ENCODE data around the gene SRGAP3.

Gene SRGAP3

DNA sequence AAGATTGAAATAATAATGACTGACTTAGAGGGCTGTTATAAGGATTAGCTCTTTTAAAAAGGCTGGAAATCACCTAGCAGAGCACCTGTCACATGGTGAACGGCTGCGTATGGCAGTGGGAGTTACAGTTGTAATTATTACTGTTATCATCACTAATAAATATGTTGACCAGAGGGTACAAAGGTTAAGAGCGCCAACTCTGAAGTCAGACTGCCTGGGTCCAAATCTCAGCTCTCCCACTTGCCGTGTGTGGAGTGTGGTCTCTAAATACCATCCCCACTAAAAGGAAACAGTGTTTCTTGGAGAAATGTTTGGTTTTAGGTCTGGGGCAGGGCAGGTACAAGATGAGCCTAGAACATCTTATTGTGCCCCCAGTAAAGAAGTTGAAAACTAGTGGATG, 280.2 kb downstream of the SRGAP3 start:
- DNase-seq, result no peak
- no peak overlapping the region for H3K4me3 Mint-ChIP-seq
- H3K4me1 Mint-ChIP-seq, result peaks cover 8% of the 10 kb centered on the region
- H3K27ac Mint-ChIP-seq, result no peak overlapping the region
- H3K27me3 Mint-ChIP-seq, result peaks cover 14% of the 10 kb centered on the region
- ATAC-seq, result no peak
- H3K9me3 Mint-ChIP-seq, result no peaks in the 10 kb centered on the region

DNA sequence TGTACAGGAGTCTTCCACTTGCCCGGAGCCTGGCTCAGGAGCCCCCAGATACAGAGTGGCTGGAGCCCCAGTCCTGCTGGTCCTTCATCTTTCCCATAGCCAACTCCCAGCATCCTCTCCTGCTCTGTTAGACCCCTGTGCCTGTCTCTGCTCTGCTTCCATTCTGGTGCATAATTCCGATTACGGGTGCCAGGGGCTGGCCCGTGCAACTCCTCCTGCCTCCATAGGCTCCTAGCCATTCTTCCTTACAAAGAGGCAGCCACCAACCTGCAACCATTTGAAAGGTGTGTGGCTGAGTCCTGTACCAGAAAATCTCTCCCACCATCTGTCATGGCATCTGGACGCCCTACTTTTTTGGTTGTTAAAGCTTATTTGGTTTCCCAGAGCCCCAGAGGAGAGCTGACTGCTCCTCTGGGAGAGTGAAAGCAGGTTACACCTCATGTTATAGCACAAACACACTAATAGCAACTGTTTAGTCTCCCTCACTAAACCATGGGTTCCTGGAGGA, 281.0 kb downstream of the SRGAP3 start:
- H3K27me3 Mint-ChIP-seq, result peaks cover 14% of the 10 kb centered on the region
- no peak overlapping the region for H3K27ac Mint-ChIP-seq
- ATAC-seq, result no peak
- peaks cover 12% of the 10 kb centered on the region for H3K4me1 Mint-ChIP-seq
- no peak overlapping the region for H3K4me3 Mint-ChIP-seq
- no peaks in the 10 kb centered on the region for H3K9me3 Mint-ChIP-seq
- no peak for DNase-seq

DNA sequence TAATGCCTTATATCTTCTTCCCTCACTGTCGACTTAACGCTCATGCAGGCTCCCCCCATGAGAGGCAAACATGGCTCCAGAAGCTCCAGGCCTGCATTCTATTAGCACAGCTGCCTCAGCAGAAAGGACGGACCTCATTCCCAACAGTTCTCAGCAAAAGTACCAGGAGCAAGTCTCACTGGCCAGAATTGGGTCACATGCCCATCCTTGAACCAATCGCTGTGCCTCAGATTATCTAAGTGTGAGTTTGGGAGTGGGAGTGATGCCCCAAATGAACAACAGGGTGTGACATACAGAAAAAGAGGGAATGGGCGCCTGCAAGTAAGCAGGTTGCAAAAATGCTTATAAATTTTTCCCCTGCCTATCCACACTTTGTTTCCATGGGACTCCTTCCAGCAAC, 281.9 kb downstream of the SRGAP3 start:
- Mint-ChIP-seq H3K27ac (no peak overlapping the region), H3K4me1 (peaks cover 12% of the 10 kb centered on the region)
- ATAC-seq, result no peak

DNA sequence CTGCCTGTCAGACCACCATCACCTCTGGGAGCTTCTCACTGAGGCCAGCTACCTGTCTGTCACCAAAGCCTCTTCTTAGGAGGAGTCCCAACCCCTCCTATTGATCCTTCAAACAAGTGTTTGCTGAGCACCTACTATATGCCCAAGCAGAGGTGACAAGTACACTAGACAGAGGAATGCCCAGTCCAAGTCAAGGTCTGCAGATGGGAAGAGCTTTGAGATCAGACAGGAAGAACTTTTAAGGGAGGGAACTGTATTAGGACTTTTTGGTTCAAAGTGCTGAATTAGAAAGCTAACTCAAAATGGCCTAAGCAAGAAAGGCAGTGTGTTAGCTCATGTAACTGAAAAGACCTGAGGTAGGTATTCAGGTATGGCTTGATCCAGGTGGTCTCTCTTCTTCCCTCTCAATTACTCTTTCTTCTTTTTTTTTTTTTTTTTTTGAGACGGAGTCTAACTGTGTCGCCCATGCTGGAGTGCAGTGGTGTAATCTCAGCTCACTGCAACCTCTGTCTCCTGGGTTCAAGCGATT, 282.6 kb downstream of the SRGAP3 start:
- H3K4me3 Mint-ChIP-seq, result no peak overlapping the region
- peaks cover 18% of the 10 kb centered on the region for H3K4me1 Mint-ChIP-seq
- H3K27ac Mint-ChIP-seq, result no peak overlapping the region
- H3K27me3 Mint-ChIP-seq, result peaks cover 14% of the 10 kb centered on the region
- no peaks in the 10 kb centered on the region for H3K9me3 Mint-ChIP-seq
- no peak for DNase-seq
- ATAC-seq, result no peak

More for the DNA sequence above, 281.9 kb downstream of the SRGAP3 start:
- Mint-ChIP-seq H3K9me3 (no peaks in the 10 kb centered on the region), H3K27me3 (peaks cover 14% of the 10 kb centered on the region), H3K4me3 (no peak overlapping the region)
- no peak for DNase-seq

DNA sequence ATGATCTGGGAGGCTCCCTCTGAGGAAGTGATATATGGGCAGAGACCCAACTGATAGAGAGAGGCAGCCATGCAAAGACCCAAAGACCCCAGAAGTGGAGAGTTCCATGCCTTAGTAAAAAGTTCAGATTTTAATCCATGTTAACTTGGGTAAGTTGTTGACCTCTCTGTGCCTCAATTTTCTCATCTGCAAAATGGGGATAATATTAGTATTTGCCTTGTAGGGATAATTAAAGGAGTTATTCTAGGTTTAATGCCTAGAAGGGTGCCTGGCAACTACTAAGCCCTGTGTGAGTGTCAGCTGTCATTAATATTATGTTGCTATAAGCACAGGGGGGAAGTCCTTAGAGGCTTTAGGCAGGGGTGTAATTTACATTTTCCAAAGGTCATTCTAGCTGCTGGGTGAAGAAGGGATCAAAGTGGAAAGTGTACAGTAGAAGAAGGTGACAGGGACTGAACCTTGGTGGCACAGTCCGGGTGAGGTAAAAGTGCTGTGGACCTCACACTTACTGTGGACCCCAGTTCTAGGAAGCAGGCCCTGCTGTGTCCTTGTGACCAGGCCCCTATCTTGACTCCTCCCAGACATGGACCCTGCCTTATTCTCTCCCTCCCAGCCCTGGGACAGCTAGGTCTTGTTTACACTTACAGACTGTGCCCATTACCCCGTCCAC, 283.2 kb downstream of the SRGAP3 start:
- ATAC-seq (no peak), DNase-seq (no peak)
- Mint-ChIP-seq H3K9me3 (no peaks in the 10 kb centered on the region), H3K4me1 (peaks cover 21% of the 10 kb centered on the region), H3K27ac (no peak overlapping the region), H3K27me3 (peaks cover 14% of the 10 kb centered on the region), H3K4me3 (no peak overlapping the region)

DNA sequence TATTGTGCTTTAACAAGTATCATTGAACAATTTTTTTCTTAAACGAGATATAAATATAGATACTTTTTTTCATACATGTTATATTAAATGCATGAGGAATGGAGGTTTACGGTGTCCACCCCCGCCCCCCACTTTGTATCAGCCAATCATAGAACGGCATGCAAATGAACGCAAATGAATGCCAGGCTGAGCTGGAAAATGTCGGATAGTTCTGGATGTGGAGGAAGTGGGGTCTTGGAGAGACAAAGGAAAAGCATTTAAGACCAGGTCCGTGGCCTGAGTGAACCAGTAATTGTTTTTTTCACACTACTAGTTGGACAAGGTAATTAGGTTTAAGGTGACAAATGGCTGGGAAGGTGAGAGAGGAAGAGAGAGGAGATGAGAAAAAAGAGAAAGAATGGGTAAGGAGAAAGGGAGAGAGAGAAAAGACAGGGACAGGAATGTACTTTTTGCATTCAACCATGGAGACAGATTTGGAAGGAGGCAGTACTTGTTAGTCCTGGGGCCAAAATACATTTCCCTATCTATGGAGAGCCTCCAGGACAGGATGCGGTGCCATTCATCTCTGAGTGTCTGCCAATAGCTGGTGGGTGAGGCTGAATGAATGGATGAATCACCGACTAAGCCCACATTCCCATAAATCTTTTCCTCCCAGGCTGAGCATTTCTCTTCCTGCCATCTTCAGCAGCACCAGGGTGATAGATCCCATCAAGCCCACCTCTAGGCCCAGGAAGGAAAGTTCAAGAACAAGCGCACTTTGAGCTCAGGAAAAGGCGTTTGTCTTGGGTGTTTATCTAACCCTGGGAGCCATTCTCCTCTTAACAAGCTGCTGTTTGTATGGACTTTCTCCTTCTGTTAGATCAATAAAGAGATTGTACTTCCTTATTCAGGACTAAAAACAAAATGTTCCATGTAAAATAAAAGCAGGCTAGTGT, 284.7 kb downstream of the SRGAP3 start:
- Mint-ChIP-seq H3K4me1 (peaks cover 32% of the 10 kb centered on the region), H3K27me3 (peaks cover 14% of the 10 kb centered on the region), H3K9me3 (no peaks in the 10 kb centered on the region), H3K4me3 (peak overlapping the region in 1 of 2 donors; percentile 96), H3K27ac (no peak overlapping the region)
- ATAC-seq, result no peak
- no peak for DNase-seq

DNA sequence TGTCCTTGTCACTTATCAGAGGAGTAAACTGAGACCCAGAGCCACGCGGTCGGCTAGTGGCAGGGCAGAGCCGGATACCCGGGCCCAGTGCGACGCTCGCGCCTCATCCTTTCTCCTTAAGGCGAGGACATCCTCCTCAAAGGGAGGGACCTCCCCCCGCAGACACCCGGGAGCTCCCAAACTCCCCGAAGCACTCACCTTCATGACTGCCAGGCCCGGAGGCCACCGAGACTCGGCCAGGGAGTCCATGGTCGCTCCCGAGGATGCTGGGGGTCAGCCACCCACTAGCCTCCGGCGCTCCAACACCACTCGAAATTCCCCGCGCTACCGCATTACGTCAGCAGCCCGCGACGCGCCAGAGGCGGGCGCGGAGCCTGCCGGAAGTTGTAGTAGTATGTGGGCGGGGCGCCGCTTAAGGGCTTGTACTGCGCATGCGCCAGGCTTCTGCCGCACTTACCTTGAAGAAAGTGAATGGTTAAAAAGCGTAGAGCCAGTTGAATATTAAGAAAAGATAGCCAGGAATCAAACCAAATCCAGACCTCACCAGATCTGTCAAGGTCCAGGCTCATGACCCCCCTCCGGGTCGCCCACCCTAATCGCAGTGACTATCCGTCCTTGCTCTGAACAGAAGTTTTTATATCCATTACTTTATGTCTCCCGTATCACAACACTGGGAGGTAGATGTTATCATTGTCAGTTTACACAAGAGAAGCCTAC, 286.2 kb downstream of the SRGAP3 start, which contains the start of gene RAD18:
Gene RAD18, minus strand, starts transcription at position 336 of the 717 bp plus-strand sequence. Its CDS starts 87 bp downstream, at position 249.
- DNase-seq (peak; percentile 91 to 94), ATAC-seq (peak; percentile 94)
- Mint-ChIP-seq H3K27me3 (peaks cover 7% of the 10 kb centered on the region), H3K4me1 (peaks cover 44% of the 10 kb centered on the region), H3K4me3 (peak within 1 kb of the TSS; percentile 96 to 98), H3K9me3 (no peaks in the 10 kb centered on the region), H3K27ac (peak within 1 kb of the TSS; percentile 94 to 99)

DNA sequence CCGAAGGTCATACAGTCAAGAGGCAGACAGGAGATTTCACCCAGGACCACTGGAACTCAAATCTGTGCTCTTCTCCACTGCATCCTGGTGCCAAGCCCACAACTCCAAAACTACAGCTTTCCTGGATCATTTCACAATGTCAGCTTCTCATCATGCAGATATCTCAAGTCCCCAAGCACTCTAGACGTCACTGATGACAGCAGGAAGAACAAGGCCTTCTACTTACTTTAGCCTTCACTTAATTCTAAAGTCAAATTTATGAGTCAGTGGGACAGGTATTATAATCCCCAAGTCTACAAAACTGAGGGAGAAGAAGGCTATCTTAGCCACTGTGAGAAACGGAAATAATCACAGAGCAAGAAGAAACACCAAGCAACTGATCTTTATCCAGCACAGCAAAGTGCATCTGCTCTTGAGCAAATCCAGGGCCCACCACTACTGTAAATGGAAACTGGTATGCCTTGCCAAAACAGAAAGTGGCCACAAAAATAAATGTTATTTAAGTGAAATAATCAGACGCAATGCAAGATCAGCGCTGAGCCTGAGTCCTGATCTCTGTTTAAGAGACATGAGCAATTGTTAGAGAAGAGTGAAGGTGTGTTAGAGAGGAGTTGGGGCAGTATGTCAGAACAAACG, 287.1 kb downstream of the SRGAP3 start:
- peak overlapping the region; percentile 96 to 98 for H3K4me3 Mint-ChIP-seq

DNA sequence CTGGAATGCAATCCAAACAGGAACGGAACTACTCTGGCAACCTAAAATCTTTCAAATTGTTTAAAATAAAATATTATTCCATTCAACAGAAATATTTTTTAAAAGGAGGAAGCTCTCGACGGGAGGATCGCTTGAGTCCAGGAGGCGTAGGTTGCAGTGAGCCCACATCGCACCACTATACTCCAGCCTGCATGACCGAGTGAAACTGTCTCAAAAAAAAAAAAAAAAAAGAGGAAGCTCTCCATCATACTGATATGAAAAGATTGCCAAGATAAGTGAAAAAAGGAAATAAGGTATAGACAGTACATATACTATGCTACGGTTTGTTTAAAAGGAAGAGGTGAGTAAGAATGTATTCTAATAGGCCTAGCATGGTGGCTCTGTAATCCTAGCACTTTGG, 289.8 kb downstream of the SRGAP3 start:
- H3K27me3 Mint-ChIP-seq, result no peaks in the 10 kb centered on the region
- DNase-seq (no peak), ATAC-seq (no peak)
- peak overlapping the region in 1 of 2 donors; percentile 93 for H3K27ac Mint-ChIP-seq
- no peaks in the 10 kb centered on the region for H3K9me3 Mint-ChIP-seq
- H3K4me3 Mint-ChIP-seq, result no peak overlapping the region
- H3K4me1 Mint-ChIP-seq, result peaks cover 57% of the 10 kb centered on the region

More for the DNA sequence above, 287.1 kb downstream of the SRGAP3 start:
- Mint-ChIP-seq H3K4me1 (peaks cover 49% of the 10 kb centered on the region), H3K27me3 (no peaks in the 10 kb centered on the region), H3K9me3 (no peaks in the 10 kb centered on the region), H3K27ac (peak overlapping the region; percentile 94 to 99)
- DNase-seq (no peak), ATAC-seq (no peak)

DNA sequence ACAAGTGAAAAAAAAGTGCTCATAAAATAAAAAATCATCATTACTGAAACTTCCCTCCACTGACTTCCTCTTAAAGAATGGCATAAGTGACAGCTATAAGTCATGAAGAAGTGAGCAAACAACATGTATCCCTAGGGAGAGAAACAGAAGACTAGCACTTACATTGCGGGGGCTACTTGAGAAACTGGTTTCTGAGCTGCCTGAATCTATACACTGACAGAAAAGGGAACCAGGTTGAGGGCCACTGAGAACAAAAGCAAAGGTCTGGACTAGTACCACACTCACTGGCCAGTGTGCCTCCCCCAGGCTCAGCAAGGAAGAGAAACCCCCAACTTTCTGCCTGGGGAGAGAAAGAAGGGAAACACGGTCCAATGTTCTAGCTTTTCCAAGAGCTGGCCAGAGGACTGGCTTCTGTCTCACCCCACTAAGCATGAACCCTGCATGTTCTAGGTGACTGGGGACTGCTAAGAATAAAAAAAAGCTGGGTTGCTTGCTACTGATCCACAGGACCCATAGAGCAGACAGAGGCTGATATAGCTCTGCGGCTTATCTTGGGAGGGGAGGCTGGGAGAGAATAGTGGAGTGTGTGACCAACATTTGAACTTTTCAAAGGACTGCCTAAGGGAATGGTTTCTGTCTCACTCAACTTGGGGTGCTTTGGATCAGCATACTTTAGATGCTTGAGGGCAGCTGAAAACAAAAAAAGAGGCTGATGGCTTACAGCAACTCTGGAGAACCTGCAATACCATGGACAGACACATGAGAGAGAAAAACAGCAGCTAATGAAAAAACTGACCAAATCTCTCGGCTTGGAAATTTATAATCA, 294.3 kb downstream of the SRGAP3 start:
- ATAC-seq (no peak), DNase-seq (no peak)
- H3K9me3 Mint-ChIP-seq, result no peaks in the 10 kb centered on the region
- H3K27me3 Mint-ChIP-seq, result no peaks in the 10 kb centered on the region
- H3K27ac Mint-ChIP-seq, result no peak overlapping the region
- no peak overlapping the region for H3K4me3 Mint-ChIP-seq
- H3K4me1 Mint-ChIP-seq, result peaks cover 52% of the 10 kb centered on the region

DNA sequence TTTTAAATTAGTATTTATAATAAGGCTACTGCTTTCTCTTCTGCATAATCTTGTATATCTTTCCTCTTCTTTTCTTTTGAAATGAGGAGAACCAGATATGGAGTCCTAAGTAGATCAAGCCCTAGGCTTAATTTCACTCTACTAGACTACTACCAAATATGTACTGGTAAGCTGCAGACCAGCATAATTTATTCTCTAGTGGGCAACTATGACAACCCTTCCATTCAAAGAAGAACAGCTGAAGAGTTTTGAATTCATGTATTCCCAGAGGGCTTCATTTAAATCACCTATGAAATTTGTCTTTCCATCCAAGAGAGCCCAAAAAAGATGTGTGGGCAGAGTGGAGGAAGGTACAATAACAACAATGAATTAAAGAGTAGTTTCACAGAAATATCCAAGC, 296.1 kb downstream of the SRGAP3 start:
- Mint-ChIP-seq H3K4me1 (peaks cover 36% of the 10 kb centered on the region), H3K9me3 (no peaks in the 10 kb centered on the region), H3K4me3 (no peak overlapping the region), H3K27ac (no peak overlapping the region), H3K27me3 (no peaks in the 10 kb centered on the region)
- no peak for DNase-seq
- ATAC-seq, result no peak

DNA sequence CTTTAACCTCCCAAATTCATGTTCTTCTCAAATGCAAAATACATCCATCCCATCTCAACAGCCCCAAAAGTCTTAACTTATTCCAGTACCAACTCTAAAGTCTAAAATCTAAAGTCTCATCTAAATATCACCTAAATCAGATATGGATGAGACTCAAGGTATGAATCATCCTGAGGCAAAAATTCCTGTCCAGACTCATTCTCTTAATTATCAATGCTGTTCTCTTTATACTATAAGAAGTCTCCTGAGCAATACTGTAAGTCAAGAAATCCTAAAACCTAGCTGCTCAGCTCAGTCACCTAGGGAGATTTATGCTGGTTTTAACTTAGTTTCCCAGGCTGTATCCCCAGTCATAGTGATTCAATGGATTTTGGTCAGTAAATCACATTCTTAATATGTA, 297.3 kb downstream of the SRGAP3 start:
- Mint-ChIP-seq H3K27ac (no peak overlapping the region), H3K27me3 (no peaks in the 10 kb centered on the region), H3K4me1 (peaks cover 30% of the 10 kb centered on the region), H3K4me3 (no peak overlapping the region), H3K9me3 (no peaks in the 10 kb centered on the region)
- ATAC-seq (no peak), DNase-seq (no peak)

DNA sequence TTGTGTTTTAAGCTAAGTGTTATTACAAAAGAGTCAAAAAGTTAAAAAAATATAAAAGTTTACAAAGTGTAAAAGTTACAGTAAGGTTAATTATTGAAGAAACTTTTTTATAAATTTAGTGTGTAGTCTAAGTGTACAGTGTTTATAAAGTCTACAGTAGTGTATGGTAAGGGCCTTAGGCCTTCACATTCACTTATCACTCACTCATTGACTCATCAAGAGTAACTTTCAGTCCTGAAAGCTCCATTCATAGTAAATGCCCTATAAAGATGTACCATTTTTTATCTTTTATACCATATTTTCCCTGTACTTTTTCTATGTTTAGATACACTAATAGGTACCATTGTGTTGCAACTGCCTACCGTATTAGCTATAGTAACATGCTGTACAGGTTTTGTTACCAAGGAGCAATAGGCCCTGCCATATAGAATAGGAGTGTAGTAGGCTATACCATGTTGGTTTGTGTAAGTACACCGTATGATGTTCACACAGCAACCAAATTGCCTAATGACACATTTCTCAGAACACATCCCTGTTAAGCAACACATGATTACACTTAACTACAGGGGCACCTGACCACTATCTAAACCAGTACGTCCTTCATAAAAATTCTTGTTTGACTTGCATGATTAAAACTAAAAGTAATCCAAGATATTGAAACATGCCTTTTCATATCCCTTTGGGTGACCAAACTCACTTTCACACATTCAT, 303.4 kb downstream of the SRGAP3 start:
- H3K9me3 Mint-ChIP-seq, result peaks cover 9 to 17% of the 10 kb centered on the region in 2 donors
- DNase-seq (no peak), ATAC-seq (no peak)
- H3K4me3 Mint-ChIP-seq, result no peak overlapping the region
- H3K4me1 Mint-ChIP-seq, result peaks cover 8% of the 10 kb centered on the region
- H3K27ac Mint-ChIP-seq, result no peak overlapping the region
- no peaks in the 10 kb centered on the region for H3K27me3 Mint-ChIP-seq
